Measurements from ENCODE around the gene NTM.

NTM gene

GRCh38 chr11:132352497-132352896, 982.1 kb downstream of the NTM start:
- Histone ChIP-seq H3K9me3 (ENCODE audit: control insufficient read depth, insufficient read depth, low read depth, low read length) (no peaks in the 10 kb centered on the region), H3K36me3 (ENCODE audit: control insufficient read depth in 2 of 2, insufficient read depth in 1 of 2, low read length in 2 of 2) (no peaks in the 10 kb centered on the region), H3K27ac (ENCODE audit: extremely low read depth, low read depth, low read length) (no peak overlapping the region), H3K4me3 (ENCODE audit: low read depth, low read length) (no peak overlapping the region), H3K4me1 (ENCODE audit: control insufficient read depth, insufficient read depth, low read length) (no peaks in the 10 kb centered on the region)
- TF ChIP-seq ZNF280D (tag by site-specific recombination; IDR thresholded peaks at IDR 0.05) (no peak), ZNF391 (tag by site-specific recombination; IDR thresholded peaks at IDR 0.05; ENCODE audit: borderline replicate concordance, low read depth) (no peak), ZNF23 (tag by site-specific recombination; IDR thresholded peaks at IDR 0.05; ENCODE audit: borderline replicate concordance) (no peak), ZNF518A (tag by site-specific recombination; conservative IDR thresholded peaks at IDR 0.05; ENCODE audit: low read depth) (no peak), ZNF280C (tag by site-specific recombination; IDR thresholded peaks at IDR 0.05) (no peak), ZBTB17 (tag by site-specific recombination; IDR thresholded peaks at IDR 0.05) (no peak), KLF7 (tag by site-specific recombination; IDR thresholded peaks at IDR 0.05; ENCODE audit: borderline replicate concordance) (no peak), ZNF843 (tag by site-specific recombination; IDR thresholded peaks at IDR 0.05) (no peak), ZNF501 (tag by site-specific recombination; IDR thresholded peaks at IDR 0.05) (no peak), WT1 (tag by site-specific recombination; IDR thresholded peaks at IDR 0.05) (no peak), ZNF692 (tag by site-specific recombination; IDR thresholded peaks at IDR 0.05) (no peak), ZNF133 (tag by site-specific recombination; IDR thresholded peaks at IDR 0.05) (no peak), ZNF394 (tag by site-specific recombination; IDR thresholded peaks at IDR 0.05; ENCODE audit: borderline replicate concordance) (no peak), ZSCAN4 (tag by site-specific recombination; IDR thresholded peaks at IDR 0.05) (no peak), ZNF24 (tag by site-specific recombination; IDR thresholded peaks at IDR 0.05) (no peak), HOXD13 (CRISPR knock-in tag; IDR thresholded peaks at IDR 0.05; ENCODE audit: borderline replicate concordance) (no peak), ZNF302 (tag by site-specific recombination; IDR thresholded peaks at IDR 0.05; ENCODE audit: low read depth) (no peak), FEZF1 (tag by site-specific recombination; IDR thresholded peaks at IDR 0.05) (no peak), ZNF510 (tag by site-specific recombination; IDR thresholded peaks at IDR 0.05; ENCODE audit: insufficient replicate concordance) (no peak), ZNF16 (tag by site-specific recombination; IDR thresholded peaks at IDR 0.05; ENCODE audit: low read depth) (no peak)
- CTCF ChIA-PET, result no interaction called here
- POLR2A ChIA-PET, result no interaction called here

Data from HEK293 (cell line).